UCSD-AML1 (cell line): ENCODE measurements around the gene KANSL3.
"Not testable (repeated sequence)": the region's sequence is repeated elsewhere in the genome, so short reads cannot be mapped to it uniquely, and the experiment has no call there.

Experiments
- DNase-seq: peaks from one replicate; lab custom pipeline; 2025; ENCODE audit not compliant: unreplicated experiment; lab: John Stamatoyannopoulos, UW

The KANSL3 gene

GRCh38 chr2:96564026-96564425 lies 74.1 kb downstream of the KANSL3 start:
- no peak for DNase-seq

DNA sequence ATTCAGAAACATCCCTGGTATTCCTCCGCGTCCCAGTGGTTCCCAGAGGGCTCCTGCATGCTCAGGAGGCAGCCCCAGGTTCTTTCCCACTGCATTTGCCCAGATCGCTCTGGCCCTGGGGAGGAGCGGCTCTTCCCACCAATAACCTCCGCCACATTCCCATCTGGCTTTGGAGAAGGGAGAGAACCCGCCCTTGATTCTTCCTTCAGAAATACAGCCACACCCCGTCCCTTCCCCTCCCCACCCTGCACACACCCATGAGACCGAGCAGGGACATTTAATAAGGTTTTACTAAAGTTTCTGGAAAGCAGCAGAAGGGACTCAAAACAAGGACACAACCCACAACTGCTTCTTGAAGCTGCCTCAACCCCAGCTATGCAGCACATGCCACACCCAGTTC lies 79.6 kb downstream of the KANSL3 start:
- no peak for DNase-seq

DNA sequence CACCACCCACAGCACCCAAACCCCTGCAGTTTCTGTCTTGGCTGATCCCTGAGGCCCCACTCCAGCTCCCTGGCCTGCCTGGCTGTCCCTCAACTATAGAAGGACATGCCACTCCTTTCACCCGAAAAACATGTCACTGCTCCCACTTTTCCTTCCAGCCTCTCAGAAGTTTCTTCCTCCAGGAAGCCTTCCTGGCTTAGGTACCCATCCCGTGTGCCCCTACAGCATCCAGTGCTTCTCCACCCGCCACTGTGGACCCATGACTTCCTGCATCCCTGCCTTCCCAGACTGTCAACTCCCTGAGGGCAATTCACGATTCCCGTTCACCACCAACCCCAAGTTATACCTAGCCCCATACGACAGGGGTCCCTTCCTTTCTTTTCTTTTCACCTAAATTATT lies 80.1 kb downstream of the KANSL3 start:
- no peak for DNase-seq

GRCh38 chr2:96557421-96557820 lies 80.7 kb downstream of the KANSL3 start:
- not testable (repeated sequence) for DNase-seq

DNA sequence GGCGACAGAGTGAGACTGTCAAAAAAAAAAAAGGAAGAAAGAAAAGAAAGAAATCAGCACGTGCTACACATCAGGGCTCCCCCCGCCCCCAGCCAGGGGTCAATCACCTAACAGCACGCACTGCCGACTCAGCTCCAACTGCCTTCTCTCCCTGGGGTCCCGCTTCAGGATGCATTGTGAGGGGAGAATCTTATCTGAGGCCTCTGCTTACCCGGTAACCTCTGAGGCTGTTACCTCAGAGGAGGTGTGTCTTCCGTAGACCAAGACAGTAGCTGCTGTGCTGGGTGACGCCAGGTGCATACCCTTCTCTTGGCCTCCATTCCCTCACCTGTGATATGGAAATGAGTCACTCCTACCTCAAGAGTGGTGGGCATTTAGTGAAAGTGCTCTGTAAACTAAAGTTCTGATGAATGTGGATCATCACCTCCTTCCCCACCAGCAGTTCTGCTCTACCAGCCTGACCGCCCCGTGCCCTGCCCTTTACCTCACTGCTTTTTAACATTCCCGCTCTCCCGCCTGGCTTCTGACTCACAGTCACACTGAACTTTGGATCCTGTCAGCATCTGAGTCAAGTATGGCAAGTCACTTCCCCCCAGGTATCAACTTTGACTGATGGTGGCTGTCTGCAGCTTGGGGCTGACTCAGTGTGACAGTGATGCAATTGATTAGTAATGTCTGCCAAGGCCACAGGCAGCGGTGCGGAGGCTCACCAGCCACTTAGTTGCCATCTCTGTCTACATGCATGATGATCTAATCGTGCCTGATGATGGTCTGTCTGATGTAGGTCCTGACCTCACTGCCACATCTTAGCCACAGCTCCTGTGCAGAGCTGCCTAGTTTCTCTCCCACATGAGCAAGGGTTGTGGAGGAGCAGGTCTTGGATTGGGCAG lies 81.4 kb downstream of the KANSL3 start:
- DNase-seq: no peak

DNA sequence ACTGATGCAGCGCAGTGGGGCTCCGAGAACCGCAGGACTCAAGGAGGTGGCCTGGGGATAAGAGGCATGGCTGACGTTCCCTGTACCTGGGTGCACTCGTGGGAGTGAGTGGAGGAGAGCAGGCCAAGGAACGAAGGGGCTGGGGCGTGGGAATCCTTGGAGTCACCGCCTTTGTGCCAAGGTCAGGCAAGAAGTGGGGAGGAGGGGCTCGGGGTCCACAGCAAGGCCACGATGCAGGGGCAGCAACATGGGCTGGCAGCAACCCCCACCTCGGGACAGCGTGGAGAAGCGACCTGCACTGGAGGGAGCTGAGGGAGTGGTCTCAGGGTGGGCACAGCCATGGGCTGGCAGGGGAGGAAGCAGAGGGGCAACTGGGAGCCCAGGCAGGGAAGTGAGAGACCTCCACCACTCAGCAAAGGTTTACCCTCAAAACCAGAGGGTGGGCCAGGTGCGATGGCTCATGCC lies 82.9 kb downstream of the KANSL3 start:
- DNase-seq: no peak

DNA sequence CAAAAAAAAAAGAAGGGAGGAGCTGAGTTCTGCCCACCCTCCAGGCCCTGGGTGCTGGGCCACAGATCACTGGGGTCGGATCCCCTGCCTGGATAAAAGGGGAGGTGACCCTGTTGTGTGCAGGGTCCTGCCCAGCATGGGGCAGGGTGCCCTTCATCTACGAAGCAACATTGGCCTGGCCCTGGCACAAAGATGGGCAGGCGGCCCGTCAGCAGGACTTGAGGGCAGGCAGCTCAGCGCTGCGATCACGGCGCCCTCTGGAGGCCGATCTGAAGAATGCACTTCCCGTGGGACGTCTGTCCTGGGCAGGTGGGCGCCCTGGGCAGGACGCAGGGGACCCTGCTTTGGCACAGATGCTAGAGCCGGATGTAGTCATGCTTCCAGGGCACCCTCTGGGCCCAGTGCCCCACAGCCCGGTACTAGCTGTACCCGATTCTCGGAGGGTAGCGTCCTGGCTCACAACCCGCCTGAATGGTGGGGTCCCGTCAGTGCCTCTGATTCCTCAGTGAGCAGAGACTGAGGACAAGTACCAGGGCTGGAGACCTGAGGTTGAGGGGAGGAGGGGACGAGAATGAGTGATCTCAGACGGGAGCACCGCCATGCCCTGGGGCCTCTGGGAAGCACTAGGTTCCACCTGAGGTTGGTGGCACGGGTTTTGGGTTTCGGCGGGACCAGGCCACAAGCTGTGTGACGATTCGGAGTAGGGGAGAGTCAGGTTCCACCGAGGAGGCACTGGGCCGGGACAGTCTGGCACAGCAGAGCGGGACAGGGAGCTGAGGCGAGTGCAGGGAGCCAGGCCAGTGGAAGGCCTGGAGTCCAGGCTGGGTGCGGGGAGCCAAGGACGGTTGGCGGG lies 83.6 kb downstream of the KANSL3 start:
- DNase-seq: peak; percentile 68

- not testable (repeated sequence) for DNase-seq
These were observed 84.2 kb downstream of the KANSL3 start for GRCh38 chr2:96553957-96554292.

- DNase-seq: no peak
These were observed 84.7 kb downstream of the KANSL3 start for GRCh38 chr2:96553176-96553956.

GRCh38 chr2:96552315-96553175 lies 85.6 kb downstream of the KANSL3 start:
- DNase-seq: no peak

DNA sequence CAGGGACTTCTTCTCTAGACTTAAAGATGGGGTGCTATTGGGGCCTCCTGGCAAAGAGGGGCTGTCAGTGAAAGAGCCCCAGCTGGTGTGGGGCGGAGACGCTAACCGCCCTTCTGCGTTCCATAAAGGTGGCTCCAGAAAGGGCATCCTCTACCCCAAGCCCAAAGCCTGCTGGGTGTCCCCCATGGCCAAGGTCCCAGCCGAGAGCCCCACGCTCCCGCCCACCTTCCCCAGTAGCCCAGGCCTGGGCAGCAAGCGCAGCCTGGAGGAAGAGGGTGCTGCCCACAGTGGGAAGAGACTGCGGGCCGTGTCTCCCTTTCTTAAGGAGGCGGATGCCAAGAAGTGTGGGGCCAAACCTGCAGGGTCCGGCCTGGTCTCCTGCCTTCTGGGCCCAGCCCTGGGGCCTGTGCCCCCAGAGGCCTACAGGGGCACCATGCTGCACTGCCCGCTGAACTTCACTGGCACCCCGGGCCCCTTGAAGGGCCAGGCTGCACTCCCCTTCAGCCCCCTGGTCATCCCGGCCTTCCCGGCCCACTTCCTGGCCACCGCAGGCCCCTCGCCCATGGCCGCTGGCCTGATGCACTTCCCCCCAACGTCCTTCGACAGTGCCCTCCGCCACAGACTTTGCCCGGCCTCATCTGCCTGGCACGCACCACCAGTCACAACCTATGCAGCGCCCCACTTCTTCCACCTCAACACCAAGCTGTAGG lies 86.4 kb downstream of the KANSL3 start:
- no peak for DNase-seq

DNA sequence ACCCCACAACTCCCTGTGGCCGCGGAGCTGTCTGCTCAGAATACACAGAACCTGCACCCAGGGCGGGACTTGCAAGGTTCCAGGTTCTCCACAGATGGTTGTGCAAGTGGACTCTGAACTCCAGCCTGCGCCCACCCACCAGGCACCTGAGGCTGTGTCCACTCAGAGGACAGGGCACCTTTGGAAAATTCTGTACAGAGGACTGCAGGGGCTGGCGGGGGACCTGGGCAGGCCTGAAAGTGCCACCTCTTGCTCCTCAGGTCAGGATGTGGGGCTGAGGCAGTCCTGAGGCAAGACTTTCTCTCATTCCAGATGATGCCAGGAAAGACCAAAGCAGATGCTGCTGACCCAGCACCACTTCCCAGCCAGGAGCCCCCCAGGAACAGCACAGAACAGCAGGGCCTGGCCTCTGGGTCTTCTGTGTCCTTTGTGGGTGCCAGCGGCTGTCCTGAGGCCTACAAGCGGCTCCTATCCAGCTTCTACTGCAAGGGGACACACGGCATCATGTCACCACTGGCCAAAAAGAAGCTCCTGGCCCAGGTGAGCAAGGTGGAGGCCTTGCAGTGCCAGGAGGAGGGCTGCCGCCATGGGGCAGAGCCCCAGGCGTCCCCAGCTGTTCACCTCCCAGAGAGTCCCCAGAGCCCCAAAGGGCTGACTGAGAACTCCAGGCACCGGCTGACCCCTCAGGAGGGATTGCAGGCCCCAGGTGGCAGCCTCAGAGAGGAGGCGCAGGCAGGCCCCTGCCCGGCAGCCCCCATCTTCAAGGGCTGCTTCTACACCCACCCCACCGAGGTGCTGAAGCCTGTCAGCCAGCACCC lies 87.1 kb downstream of the KANSL3 start:
- no peak for DNase-seq

- DNase-seq: no peak
These were observed 87.9 kb downstream of the KANSL3 start for GRCh38 chr2:96549967-96550786.

DNA sequence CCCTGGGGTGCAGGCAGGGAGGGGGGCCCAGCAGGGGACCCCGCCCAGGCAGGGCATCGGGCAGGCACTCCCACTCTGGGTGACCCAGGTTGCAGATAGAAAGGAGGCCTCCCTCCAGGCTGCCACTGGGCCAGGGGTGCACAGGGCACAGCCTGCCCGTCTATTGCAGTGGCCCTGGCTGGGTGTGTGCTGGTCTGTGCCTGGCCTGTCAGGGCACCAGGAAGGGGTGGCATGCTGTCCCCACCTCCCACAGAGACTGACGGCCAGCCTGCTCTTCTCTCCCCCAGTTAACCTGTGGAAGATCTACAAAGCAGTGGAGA lies 88.7 kb downstream of the KANSL3 start:
- no peak for DNase-seq

DNA sequence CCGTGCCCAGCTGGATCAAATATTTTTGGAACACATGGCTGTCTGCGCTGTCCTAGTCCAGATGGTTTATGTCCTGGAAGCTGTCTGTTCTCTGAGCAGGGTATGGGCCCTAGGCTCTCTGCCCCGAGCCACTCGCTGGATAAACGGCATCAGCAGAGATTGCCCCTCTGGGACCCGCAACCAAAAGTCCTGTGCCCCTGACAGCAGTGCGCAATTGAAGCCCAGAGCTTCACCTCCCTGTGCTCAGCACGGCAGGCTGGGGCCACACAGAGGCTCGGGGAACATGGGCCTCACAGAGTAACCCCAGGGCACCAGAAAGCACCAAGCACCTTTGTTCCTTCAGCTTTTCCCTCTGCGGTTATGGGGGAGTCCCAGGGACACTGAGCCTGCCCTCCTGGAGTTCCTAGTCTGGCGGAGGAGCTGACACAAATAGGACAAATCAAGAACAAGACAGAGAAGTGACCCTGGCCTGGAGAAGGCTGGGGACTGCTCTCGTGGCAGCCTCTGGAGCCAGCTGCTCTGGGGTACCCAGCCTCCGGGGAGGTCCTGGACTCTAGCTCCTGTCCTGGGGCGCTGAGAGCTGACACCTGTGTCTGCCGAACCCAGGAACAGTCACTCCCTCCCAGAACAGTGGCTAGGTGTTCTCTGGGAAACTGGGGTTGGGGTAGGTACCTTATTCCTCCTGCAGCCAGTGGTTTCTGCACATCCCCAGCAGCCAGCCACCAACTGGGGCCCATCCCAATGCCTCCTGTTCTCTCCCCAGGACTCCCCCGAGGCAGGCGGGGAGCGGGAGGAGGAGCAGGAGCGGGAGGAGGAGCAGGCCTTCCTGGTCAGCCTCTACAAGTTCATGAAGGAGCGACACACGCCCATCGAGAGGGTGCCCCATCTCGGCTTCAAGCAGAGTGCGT lies 89.3 kb downstream of the KANSL3 start:
- no peak for DNase-seq

DNA sequence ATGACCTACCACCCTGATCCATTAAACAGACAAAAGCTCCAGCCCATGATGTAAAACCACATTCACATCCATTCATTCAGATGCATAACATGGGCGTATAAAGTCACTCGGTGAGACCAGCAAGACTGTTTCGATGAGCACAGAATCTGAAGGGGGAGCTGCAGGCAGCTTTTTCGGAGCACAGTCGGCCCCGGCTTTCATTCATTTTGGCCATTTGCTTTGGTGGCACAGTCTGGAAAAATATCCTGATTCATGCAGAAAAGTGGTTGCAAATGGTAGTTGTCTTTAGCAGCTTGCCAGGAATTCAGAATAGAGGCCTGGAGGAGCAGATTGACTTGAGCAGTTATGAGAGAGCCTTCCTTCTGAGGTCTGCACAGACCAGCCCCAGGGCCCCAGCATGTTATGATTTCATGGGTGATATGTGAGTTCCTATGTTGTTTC lies 90.4 kb downstream of the KANSL3 start:
- DNase-seq: no peak

DNA sequence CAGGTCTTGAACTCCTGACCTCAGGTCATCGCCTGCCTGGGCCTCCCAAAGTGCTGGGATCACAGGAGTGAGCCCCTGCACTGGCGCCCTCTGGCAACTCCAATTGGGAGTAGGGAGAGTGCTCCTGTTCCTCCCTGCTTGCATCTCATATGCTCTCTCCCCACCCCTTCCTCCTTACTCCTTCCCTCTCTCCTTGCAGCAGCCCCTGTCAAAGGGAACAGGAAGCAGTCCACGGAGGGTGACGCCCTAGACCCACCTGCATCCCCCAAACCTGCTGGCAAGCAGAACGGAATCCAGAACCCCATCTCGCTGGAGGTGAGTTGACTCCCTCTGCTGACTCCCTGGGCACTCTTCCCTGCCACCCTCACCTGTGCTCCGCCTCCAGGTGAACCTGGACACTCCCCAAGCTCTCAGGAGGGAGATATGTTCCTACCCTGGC lies 90.9 kb downstream of the KANSL3 start:
- no peak for DNase-seq
